ENCODE results near the gene CRACDL.
"Not testable (repeated sequence)": the region's sequence is repeated elsewhere in the genome, so short reads cannot be mapped to it uniquely, and the experiment has no call there.

Gene CRACDL

DNA sequence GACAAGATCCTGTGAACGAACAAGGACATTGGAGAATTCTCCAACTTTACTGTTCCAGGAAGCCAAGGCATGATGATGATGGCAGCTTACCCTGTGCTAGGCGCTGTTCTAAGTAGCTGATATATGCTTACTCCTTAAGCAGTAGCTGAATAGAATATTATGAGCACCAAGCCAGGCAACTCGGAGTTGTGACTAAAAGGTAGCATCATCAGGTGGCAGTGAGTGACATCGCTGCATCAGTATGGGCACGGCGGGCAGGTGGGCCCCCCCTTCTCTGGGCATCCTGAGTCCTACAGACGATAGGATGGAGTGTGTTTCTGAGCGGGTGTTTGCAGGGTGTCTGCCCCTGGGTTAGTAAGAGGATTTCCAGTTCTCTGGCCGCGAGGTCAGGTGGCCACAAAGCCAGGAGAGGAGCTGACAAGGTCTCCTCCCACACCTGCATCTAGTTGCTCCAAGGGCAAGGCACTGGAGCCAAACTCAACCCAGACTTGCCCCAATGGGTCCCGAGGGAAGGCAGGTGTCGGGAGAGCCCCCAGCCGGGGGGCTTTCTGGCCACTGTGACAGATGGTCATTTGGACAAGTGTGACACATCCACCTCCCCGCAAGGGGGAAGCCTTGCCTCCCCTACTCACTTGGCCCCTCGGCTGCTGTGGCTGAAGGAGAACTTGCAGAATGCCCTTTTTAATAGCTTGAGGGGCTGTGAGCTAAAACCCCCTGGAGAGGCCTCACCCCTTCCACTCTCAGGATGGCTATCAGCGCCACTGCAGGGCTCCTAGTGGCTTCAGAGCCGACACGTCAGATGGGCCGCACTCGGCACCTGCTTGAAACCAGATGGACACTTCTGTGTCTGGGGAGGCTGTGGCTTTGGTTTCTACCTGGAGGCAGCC, 55.5 kb downstream of the CRACDL start:
- TF ChIP-seq, protein P1, sequence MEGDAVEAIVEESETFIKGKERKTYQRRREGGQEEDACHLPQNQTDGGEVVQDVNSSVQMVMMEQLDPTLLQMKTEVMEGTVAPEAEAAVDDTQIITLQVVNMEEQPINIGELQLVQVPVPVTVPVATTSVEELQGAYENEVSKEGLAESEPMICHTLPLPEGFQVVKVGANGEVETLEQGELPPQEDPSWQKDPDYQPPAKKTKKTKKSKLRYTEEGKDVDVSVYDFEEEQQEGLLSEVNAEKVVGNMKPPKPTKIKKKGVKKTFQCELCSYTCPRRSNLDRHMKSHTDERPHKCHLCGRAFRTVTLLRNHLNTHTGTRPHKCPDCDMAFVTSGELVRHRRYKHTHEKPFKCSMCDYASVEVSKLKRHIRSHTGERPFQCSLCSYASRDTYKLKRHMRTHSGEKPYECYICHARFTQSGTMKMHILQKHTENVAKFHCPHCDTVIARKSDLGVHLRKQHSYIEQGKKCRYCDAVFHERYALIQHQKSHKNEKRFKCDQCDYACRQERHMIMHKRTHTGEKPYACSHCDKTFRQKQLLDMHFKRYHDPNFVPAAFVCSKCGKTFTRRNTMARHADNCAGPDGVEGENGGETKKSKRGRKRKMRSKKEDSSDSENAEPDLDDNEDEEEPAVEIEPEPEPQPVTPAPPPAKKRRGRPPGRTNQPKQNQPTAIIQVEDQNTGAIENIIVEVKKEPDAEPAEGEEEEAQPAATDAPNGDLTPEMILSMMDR (IDR thresholded peaks at IDR 0.05; ENCODE audit: low read depth, low read length), result no peak
- no peak for DNase-seq
- H3K4me3 ChIP-seq (ENCODE audit: low read depth, low read length), result no peak overlapping the region
- H3K9me3 ChIP-seq, result no peaks in the 10 kb centered on the region
- H3K4me1 ChIP-seq, result no peaks in the 10 kb centered on the region
- no peaks in the 10 kb centered on the region for H3K36me3 ChIP-seq
- H3K27me3 ChIP-seq, result no peaks in the 10 kb centered on the region

GRCh38 chr2:98877658-98878057, 58.4 kb downstream of the CRACDL start:
- not testable (repeated sequence) for DNase-seq; H3K4me3 ChIP-seq (ENCODE audit: low read depth, low read length); H3K36me3 ChIP-seq; H3K27me3 ChIP-seq; H3K4me1 ChIP-seq; H3K9me3 ChIP-seq

DNA sequence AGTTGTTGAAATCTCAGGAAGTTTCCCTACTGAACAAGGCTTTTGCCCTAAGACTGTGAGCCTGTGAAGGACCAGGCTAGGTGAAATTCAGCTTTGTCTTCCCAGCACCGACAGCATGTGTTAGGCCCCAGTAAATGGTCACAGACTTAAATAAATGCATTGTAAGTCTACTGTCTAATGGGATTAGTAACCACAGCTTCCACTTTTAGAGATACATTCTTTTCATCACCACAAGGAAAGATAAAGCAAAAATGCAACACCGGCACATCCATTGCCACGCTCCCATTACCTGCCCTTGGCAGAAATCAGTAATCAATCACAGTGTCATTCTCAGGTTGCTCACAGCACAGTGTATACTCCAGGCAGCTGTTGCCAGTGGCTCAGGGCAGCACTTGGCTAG, 59.3 kb downstream of the CRACDL start:
- Histone ChIP-seq H3K4me1 (no peaks in the 10 kb centered on the region), H3K4me3 (ENCODE audit: low read depth, low read length) (no peak overlapping the region), H3K9me3 (no peaks in the 10 kb centered on the region), H3K27me3 (no peaks in the 10 kb centered on the region), H3K36me3 (no peaks in the 10 kb centered on the region)
- no peak for DNase-seq
- TF ChIP-seq, protein P1 (IDR thresholded peaks at IDR 0.05; ENCODE audit: low read depth, low read length), result no peak

- Histone ChIP-seq H3K4me1 (no peaks in the 10 kb centered on the region), H3K36me3 (no peaks in the 10 kb centered on the region), H3K9me3 (no peaks in the 10 kb centered on the region), H3K27me3 (no peaks in the 10 kb centered on the region), H3K4me3 (ENCODE audit: low read depth, low read length) (no peak overlapping the region)
- DNase-seq, result no peak
- TF ChIP-seq, protein P1 (IDR thresholded peaks at IDR 0.05; ENCODE audit: low read depth, low read length), result no peak
Measured at GRCh38 chr2:98875746-98876145, 60.3 kb downstream of the CRACDL start.

DNA sequence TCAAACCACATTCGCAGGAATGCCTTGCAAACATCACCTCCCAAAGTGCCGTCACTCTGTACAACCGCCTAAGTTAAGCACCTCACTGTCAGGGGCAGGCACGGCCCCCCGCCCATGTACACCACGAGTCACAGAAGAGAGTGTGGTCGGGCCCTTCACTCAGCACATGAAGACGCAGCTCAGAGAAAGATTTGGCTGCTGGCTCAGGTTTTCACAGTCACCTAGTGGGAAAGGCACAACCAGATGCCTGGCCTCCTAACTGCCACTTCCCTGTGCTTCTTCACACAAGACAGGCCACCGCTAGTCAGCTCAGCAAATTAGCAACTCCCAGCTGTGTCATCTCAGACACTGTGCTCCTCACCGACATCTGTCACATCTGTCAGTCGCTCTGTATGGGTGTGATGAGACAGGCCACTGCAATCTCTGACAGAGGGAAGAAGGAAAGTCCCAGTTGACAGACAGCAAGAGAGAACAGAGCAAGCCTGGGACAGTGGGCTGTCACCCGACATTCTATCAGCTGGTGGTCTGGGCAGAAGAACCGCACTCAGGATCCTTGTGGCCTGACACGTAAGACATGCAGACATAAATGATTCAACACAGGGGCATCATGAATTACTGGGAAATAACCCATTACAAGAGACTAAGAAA, 60.8 kb downstream of the CRACDL start:
- Histone ChIP-seq H3K4me1 (no peaks in the 10 kb centered on the region), H3K36me3 (no peaks in the 10 kb centered on the region), H3K9me3 (no peaks in the 10 kb centered on the region), H3K4me3 (ENCODE audit: low read depth, low read length) (no peak overlapping the region), H3K27me3 (no peaks in the 10 kb centered on the region)
- no peak for DNase-seq
- TF ChIP-seq, protein P1 (IDR thresholded peaks at IDR 0.05; ENCODE audit: low read depth, low read length), result no peak

DNA sequence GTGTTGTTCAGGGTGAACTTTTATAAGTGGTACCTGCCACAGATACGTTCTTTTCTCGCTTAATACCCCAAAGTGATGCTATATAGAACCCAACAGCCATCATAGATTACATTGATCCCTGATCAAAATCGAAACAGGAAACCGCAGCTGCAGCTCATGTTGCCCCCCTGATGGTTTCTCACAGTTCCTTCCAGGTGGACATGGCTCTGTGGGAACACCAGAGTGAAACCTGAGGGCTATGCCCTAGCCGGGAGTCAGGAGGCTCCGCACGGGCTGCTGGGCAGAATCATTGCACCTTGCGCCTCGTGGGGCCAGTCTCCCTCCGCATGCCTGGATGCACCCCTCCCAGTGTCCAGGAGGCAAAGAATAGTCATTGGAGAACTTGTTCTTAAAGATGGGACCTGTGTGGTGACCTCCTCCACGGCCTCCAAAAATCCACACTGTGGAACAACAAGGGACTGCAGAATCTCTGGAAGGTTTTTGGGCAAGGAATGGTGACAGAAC, 61.8 kb downstream of the CRACDL start:
- Histone ChIP-seq H3K36me3 (no peaks in the 10 kb centered on the region), H3K4me1 (no peaks in the 10 kb centered on the region), H3K27me3 (no peaks in the 10 kb centered on the region), H3K4me3 (ENCODE audit: low read depth, low read length) (no peak overlapping the region), H3K9me3 (no peaks in the 10 kb centered on the region)
- no peak for DNase-seq
- TF ChIP-seq, protein P1 (IDR thresholded peaks at IDR 0.05; ENCODE audit: low read depth, low read length), result no peak

All from BE2C (cell line).